SK-N-SH (cell line): Measurements from ENCODE around the gene AMZ1. TPM values are rescaled to one million over a fixed set of nuclear protein-coding genes. Genes with fewer than 3 reads are reported as not detected.

Experiments
- CTCF ChIA-PET: fragments of 300-600, 350-600 bp; formaldehyde crosslinking; extraction: SDS; loops from one replicate; lab custom pipeline; 2021; lab: Yijun Ruan, JAX
- POLR2A ChIA-PET: fragments of 350-600 bp; sonication (Branson Sonifier 250); formaldehyde crosslinking; extraction: SDS; loops from one replicate; lab custom pipeline; 2020; ENCODE audit warnings: antibody characterized with exemption, inconsistent platforms; lab: Yijun Ruan, JAX
- DNase-seq: peaks from one replicate; pipeline ENCODE4 v3.0.0; 2012
- H2AFZ ChIP-seq: fragments of 200-600 bp; sonication (generic); 2 replicates; pipeline ENCODE4 v1.8.1; 2016; ENCODE audit warnings: antibody characterized with exemption, mild to moderate bottlenecking, low read depth
- H3F3A ChIP-seq: fragments of 200-600 bp; sonication (generic); replicated peaks from 2 replicates; pipeline ENCODE3; 2016; ENCODE audit warnings: antibody characterized with exemption, mild to moderate bottlenecking; ENCODE audit not compliant: insufficient read depth
- H3K27ac ChIP-seq, 2 experiments: fragments of 200-500 bp in 1 of 2; fragments of 200-600 bp in 1 of 2; sonication (Bioruptor generic) in 1 of 2; sonication (generic), shearing (Covaris generic) in 1 of 2; 2 replicates each; pipeline versions ENCODE4 v1.5.1 to v1.6.1; 2014 to 2016; ENCODE audit warnings: low read depth in 2 of 2, inconsistent platforms in 1 of 2, low read length in 1 of 2, mild to moderate bottlenecking in 1 of 2, mixed read lengths in 1 of 2
- H3K27me3 ChIP-seq: fragments of 200-600 bp; sonication (generic), shearing (Covaris generic); 2 replicates; pipeline ENCODE4 v1.6.1; 2016; ENCODE audit warnings: mixed run types; ENCODE audit not compliant: insufficient read depth
- H3K36me3 ChIP-seq, 2 experiments: fragments of 200-500 bp in 1 of 2; fragments of 200-600 bp in 1 of 2; sonication (Bioruptor generic) in 1 of 2; sonication (generic) in 1 of 2; replicated peaks in 1 of 2; 2 replicates each; pipeline versions ENCODE3 to v1.5.1; 2014 to 2016; ENCODE audit warnings: low read length in 1 of 2, mild to moderate bottlenecking in 1 of 2; ENCODE audit not compliant: insufficient read depth in 2 of 2, control insufficient read depth in 1 of 2
- H3K4me1 ChIP-seq, 2 experiments: fragments of 200-500 bp in 1 of 2; fragments of 200-600 bp in 1 of 2; sonication (Bioruptor generic) in 1 of 2; sonication (generic), shearing (Covaris generic) in 1 of 2; 2 replicates each; pipeline versions ENCODE4 v1.5.1 to v1.6.1; 2014 to 2016; ENCODE audit warnings: low read depth in 1 of 2, low read length in 1 of 2, mixed run types in 1 of 2; ENCODE audit not compliant: insufficient read depth in 2 of 2, control insufficient read depth in 1 of 2
- H3K4me2 ChIP-seq: fragments of 200-600 bp; sonication (generic), shearing (Covaris generic); 2 replicates; pipeline ENCODE4 v1.6.1; 2017; ENCODE audit warnings: mixed run types
- H3K4me3 ChIP-seq, 2 experiments: fragments of 200-500 bp in 1 of 2; fragments of 200-600 bp in 1 of 2; sonication (Bioruptor generic) in 1 of 2; sonication (generic), shearing (Covaris generic) in 1 of 2; 2 replicates each; pipeline versions ENCODE4 v1.5.1 to v1.8.1; 2014 to 2016; ENCODE audit warnings: low read depth in 2 of 2, inconsistent platforms in 1 of 2, low read length in 1 of 2, mild to moderate bottlenecking in 1 of 2, mixed read lengths in 1 of 2, moderate library complexity in 1 of 2
- H3K79me2 ChIP-seq: fragments of 200-600 bp; sonication (generic); 2 replicates; pipeline ENCODE4 v1.8.1; 2017; ENCODE audit warnings: mild to moderate bottlenecking; ENCODE audit not compliant: insufficient read depth
- H3K9ac ChIP-seq: fragments of 200-600 bp; sonication (generic); 2 replicates; pipeline ENCODE4 v1.6.1; 2017; ENCODE audit warnings: mixed run types
- H3K9me2 ChIP-seq: fragments of 200-600 bp; sonication (generic); 2 replicates; pipeline ENCODE4 v1.6.1; 2017; ENCODE audit warnings: mixed run types
- H3K9me3 ChIP-seq: fragments of 200-600 bp; sonication (generic); 2 replicates; pipeline ENCODE4 v1.6.1; 2017; ENCODE audit warnings: mixed run types, mild to moderate bottlenecking, moderate library complexity
- H4K20me1 ChIP-seq: fragments of 200-600 bp; sonication (generic); 2 replicates; pipeline ENCODE4 v1.6.1; 2017; ENCODE audit warnings: mild to moderate bottlenecking, mixed run types; ENCODE audit not compliant: insufficient read depth
- CHD2 ChIP-seq: fragments of 150-350 bp; IDR thresholded peaks from 2 replicates; pipeline ENCODE4 v1.6.1; 2018; ENCODE audit warnings: low read length; ENCODE audit not compliant: partially characterized antibody
- ELF1 ChIP-seq: IDR thresholded peaks from 2 replicates; pipeline ENCODE4 v1.4.0; 2012
- EP300 ChIP-seq, 2 experiments: IDR thresholded peaks; 2 replicates each; pipeline versions ENCODE4 v1.4.0 to v1.6.1; 2012; ENCODE audit warnings: borderline replicate concordance in 1 of 2, low read depth in 1 of 2, low read length in 1 of 2
- EZH2phosphoT487 ChIP-seq: fragments of 200-600 bp; sonication (generic); IDR thresholded peaks from 2 replicates; pipeline ENCODE4 v1.6.1; 2017; ENCODE audit warnings: low read depth, mixed run types, mild to moderate bottlenecking, antibody characterized with exemption, moderate library complexity, borderline replicate concordance
- GABPA ChIP-seq: IDR thresholded peaks from 2 replicates; pipeline ENCODE4 v1.4.0; 2012; ENCODE audit warnings: low read depth, mild to moderate bottlenecking
- JUND ChIP-seq: IDR thresholded peaks from 2 replicates; pipeline ENCODE4 v1.4.0; 2012
- MEF2A ChIP-seq: IDR thresholded peaks from 2 replicates; pipeline ENCODE4 v1.4.0; 2012; ENCODE audit warnings: low read depth, borderline replicate concordance
- NFIC ChIP-seq: IDR thresholded peaks from 2 replicates; pipeline ENCODE4 v1.4.0; 2012; ENCODE audit warnings: borderline replicate concordance
- RAD21 ChIP-seq: IDR thresholded peaks from 2 replicates; pipeline ENCODE4 v1.6.1; 2012; ENCODE audit warnings: mild to moderate bottlenecking, low read length
- RFX5 ChIP-seq: IDR thresholded peaks from 2 replicates; pipeline ENCODE4 v1.6.1; 2012; ENCODE audit warnings: mild to moderate bottlenecking, improper control_type of control experiment, low read length
- RXRA ChIP-seq: IDR thresholded peaks from 2 replicates; pipeline ENCODE4 v1.4.0; 2012; ENCODE audit warnings: low read depth, mild to moderate bottlenecking, borderline replicate concordance
- TCF12 ChIP-seq: IDR thresholded peaks from 2 replicates; pipeline ENCODE4 v1.4.0; 2012
- TEAD4 ChIP-seq: IDR thresholded peaks from 2 replicates; pipeline ENCODE4 v1.4.0; 2012; ENCODE audit warnings: mild to moderate bottlenecking, borderline replicate concordance; ENCODE audit not compliant: insufficient read depth
- YY1 ChIP-seq: IDR thresholded peaks from 2 replicates; pipeline ENCODE4 v1.4.0; 2012; ENCODE audit warnings: low read depth, mild to moderate bottlenecking
- WGBS: methylation state at CpG from one replicate; pipeline ENCODE4 v1.1.6; 2017; ENCODE audit warnings: low lambda C conversion rate; 5-methylcytosine and 5-hydroxymethylcytosine counted together
- polyA plus RNA-seq, 3 experiments: library from polyadenylated mRNA; depleted of rRNA; stranded (reverse); fragments of >200 nt; gene quantifications; 2 replicates each; pipeline ENCODE4 v1.2.3, GENCODE V29; 2012
- TF ChIP-seq, protein P1 (sequence below): IDR thresholded peaks from 2 replicates; pipeline ENCODE4 v1.4.0; 2012; ENCODE audit warnings: low read depth
- TF ChIP-seq, protein P2 (sequence below): IDR thresholded peaks from 2 replicates; pipeline ENCODE4 v1.4.0; 2012; ENCODE audit warnings: low read depth, borderline replicate concordance
- TF ChIP-seq, protein P3 (sequence below): fragments of 150-350 bp; IDR thresholded peaks from 2 replicates; pipeline ENCODE4 v1.6.1; 2016; ENCODE audit warnings: mild to moderate bottlenecking, low read depth, low read length
- TF ChIP-seq, protein P4 (sequence below): IDR thresholded peaks from 2 replicates; pipeline ENCODE4; 2012
- TF ChIP-seq, protein P5 (sequence below): fragments of 150-350 bp; IDR thresholded peaks from 2 replicates; pipeline ENCODE4 v1.6.1; 2017; ENCODE audit warnings: antibody characterized with exemption, low read length, low read depth, borderline replicate concordance

The AMZ1 gene
- polyA plus RNA-seq, 1 of the 3 experiments (the other 2 are of a cell fraction) = 0.15 TPM

DNA sequence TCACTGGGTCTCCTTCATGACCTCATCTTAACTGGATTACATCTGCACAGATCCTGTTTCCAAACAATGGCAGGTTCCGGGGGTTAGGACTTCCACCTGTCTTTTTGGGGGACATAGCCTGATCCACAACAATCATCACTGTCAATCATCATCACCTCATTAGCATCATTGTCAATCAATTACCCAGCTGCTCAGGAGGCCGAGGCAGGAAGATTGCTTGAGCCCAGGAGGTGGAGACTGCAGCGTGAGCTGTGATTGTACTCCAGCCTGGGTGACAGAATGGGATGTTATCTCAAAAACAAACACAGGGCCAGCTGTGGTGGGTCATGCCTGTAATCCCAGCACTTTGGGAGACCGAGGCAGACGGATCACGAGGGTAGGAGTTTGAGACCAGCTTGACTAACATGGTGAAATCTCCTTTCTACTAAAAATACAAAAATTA is 18.7 kb downstream of the AMZ1 start:
- 91% methylated on average over 6 of the region's 6 CpGs for WGBS
- Histone ChIP-seq H3K36me3 (no peaks in the 10 kb centered on the region), H3K4me3 (no peak overlapping the region), H3K79me2 (no peaks in the 10 kb centered on the region), H3F3A (no peaks in the 10 kb centered on the region), H3K27ac (no peak overlapping the region), H4K20me1 (no peaks in the 10 kb centered on the region), H3K4me2 (no peak overlapping the region), H3K9ac (no peak overlapping the region), H3K4me1 (no peaks in the 10 kb centered on the region; a peak in 1 of 4 replicates), H2AFZ (no peak overlapping the region), H3K9me2 (no peaks in the 10 kb centered on the region), H3K9me3 (no peaks in the 10 kb centered on the region), H3K27me3 (no peaks in the 10 kb centered on the region)
- ChIA-PET CTCF (interaction anchor here (0.9 to 8.6 kb wide), 9 partner anchors 9 to 139 kb away, joined by 3 to 55 read pairs (median 5); no protein-coding TSS in a partner anchor), POLR2A (no interaction called here)
- TF ChIP-seq MEF2A (no peak), YY1 (no peak), EP300 (IDR thresholded peaks at IDR 0.05; ENCODE audit: borderline replicate concordance in 1 of 2, low read depth in 1 of 2, low read length in 1 of 2) (no peak), JUND (no peak), TCF12 (no peak), CHD2 (no peak), RFX5 (no peak), EZH2phosphoT487 (no peak), TEAD4 (no peak), RAD21 (no peak), RXRA (no peak), NFIC (no peak), GABPA (no peak), ELF1 (no peak)
- TF ChIP-seq, protein P1, sequence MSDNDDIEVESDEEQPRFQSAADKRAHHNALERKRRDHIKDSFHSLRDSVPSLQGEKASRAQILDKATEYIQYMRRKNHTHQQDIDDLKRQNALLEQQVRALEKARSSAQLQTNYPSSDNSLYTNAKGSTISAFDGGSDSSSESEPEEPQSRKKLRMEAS = no peak
- TF ChIP-seq, protein P2, sequence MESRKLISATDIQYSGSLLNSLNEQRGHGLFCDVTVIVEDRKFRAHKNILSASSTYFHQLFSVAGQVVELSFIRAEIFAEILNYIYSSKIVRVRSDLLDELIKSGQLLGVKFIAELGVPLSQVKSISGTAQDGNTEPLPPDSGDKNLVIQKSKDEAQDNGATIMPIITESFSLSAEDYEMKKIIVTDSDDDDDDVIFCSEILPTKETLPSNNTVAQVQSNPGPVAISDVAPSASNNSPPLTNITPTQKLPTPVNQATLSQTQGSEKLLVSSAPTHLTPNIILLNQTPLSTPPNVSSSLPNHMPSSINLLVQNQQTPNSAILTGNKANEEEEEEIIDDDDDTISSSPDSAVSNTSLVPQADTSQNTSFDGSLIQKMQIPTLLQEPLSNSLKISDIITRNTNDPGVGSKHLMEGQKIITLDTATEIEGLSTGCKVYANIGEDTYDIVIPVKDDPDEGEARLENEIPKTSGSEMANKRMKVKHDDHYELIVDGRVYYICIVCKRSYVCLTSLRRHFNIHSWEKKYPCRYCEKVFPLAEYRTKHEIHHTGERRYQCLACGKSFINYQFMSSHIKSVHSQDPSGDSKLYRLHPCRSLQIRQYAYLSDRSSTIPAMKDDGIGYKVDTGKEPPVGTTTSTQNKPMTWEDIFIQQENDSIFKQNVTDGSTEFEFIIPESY = no peak
- TF ChIP-seq, protein P3, sequence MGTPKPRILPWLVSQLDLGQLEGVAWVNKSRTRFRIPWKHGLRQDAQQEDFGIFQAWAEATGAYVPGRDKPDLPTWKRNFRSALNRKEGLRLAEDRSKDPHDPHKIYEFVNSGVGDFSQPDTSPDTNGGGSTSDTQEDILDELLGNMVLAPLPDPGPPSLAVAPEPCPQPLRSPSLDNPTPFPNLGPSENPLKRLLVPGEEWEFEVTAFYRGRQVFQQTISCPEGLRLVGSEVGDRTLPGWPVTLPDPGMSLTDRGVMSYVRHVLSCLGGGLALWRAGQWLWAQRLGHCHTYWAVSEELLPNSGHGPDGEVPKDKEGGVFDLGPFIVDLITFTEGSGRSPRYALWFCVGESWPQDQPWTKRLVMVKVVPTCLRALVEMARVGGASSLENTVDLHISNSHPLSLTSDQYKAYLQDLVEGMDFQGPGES = no peak
- TF ChIP-seq, protein P4, sequence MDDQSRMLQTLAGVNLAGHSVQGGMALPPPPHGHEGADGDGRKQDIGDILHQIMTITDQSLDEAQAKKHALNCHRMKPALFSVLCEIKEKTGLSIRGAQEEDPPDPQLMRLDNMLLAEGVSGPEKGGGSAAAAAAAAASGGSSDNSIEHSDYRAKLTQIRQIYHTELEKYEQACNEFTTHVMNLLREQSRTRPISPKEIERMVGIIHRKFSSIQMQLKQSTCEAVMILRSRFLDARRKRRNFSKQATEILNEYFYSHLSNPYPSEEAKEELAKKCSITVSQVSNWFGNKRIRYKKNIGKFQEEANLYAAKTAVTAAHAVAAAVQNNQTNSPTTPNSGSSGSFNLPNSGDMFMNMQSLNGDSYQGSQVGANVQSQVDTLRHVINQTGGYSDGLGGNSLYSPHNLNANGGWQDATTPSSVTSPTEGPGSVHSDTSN = no peak
- TF ChIP-seq, protein P5, sequence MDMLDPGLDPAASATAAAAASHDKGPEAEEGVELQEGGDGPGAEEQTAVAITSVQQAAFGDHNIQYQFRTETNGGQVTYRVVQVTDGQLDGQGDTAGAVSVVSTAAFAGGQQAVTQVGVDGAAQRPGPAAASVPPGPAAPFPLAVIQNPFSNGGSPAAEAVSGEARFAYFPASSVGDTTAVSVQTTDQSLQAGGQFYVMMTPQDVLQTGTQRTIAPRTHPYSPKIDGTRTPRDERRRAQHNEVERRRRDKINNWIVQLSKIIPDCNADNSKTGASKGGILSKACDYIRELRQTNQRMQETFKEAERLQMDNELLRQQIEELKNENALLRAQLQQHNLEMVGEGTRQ = no peak
- no peak for DNase-seq
